Lower leg skin (tissue), 3 donors: ENCODE results near the gene PEA15.

ENCODE experiments used
- CTCF ChIP-seq, 3 donors: fragments of 450-650 bp; IDR thresholded peaks; one replicate each; pipeline ENCODE4 v1.5.1; 2016; ENCODE audit warnings: antibody characterized with exemption in 3 of 3, mild to moderate bottlenecking in 3 of 3, moderate library complexity in 2 of 3
- POLR2A ChIP-seq, 2 donors: fragments of 450-650 bp; IDR thresholded peaks; one replicate each; pipeline ENCODE4 v1.6.1; 2016 to 2017; ENCODE audit warnings: antibody characterized with exemption in 2 of 2, mild to moderate bottlenecking in 1 of 2, moderate library complexity in 1 of 2

GRCh38 chr1:160197231-160197630 is 8.0 kb upstream of the PEA15 start:
- no peak for TF ChIP-seq POLR2A (IDR thresholded peaks at IDR 0.05)
- no peak for TF ChIP-seq CTCF (IDR thresholded peaks at IDR 0.05)
